Activated T-cell treated with anti-CD3 and anti-CD28 coated beads, Interleukin-2, amount 50 U/mL, for 4 hours (primary cell): ENCODE results near the gene WNT5B. TPM values are rescaled to one million over a fixed set of nuclear protein-coding genes. Genes with fewer than 3 reads are reported as not detected.

Experiments used
- ATAC-seq, 2 donors: fragments of 200-7000 bp; cut with Tn5 transposase; one replicate each; pipeline ENCODE4 v1.10.0; 2021
- DNase-seq: peaks from one replicate; pipeline ENCODE4 v3.0.0-alpha.2; 2020
- H3K27me3 Mint-ChIP-seq: one replicate; pipeline ENCODE4 v1.8.0; 2021; ENCODE audit warnings: low read depth, mixed read lengths
- H3K36me3 Mint-ChIP-seq: one replicate; pipeline ENCODE4 v1.8.0; 2022; ENCODE audit warnings: mixed read lengths; ENCODE audit not compliant: insufficient read depth
- H3K4me1 Mint-ChIP-seq: one replicate; pipeline ENCODE4 v1.8.0; 2021; ENCODE audit warnings: low read depth, mixed read lengths
- H3K4me3 Mint-ChIP-seq: one replicate; pipeline ENCODE4 v1.8.0; 2021; ENCODE audit warnings: mild to moderate bottlenecking, moderate library complexity, mixed read lengths
- H3K9me3 Mint-ChIP-seq: one replicate; pipeline ENCODE4 v1.8.0; 2021; ENCODE audit warnings: mixed read lengths
- total RNA-seq, 3 donors: library from RNA; stranded (reverse); gene quantifications; one replicate each; pipeline ENCODE4 v1.2.1, GENCODE V29; 2021

Gene WNT5B
- total RNA-seq, 3 donors from 2014 or later = 0.13 TPM; not detected in 2

GRCh38 chr12:1608713-1609119, 20.3 kb upstream of the WNT5B start:
- ATAC-seq = no peak
- Mint-ChIP-seq H3K36me3 (no peaks in the 10 kb centered on the region), H3K27me3 (peaks cover 1% of the 10 kb centered on the region), H3K4me3 (no peak overlapping the region), H3K4me1 (peaks cover 16% of the 10 kb centered on the region), H3K9me3 (no peaks in the 10 kb centered on the region)
- DNase-seq = no peak

- H3K27me3 Mint-ChIP-seq = peaks cover 1% of the 10 kb centered on the region
- no peak for ATAC-seq
- peaks cover 10% of the 10 kb centered on the region for H3K4me1 Mint-ChIP-seq
- no peak overlapping the region for H3K4me3 Mint-ChIP-seq
- DNase-seq = no peak
- H3K9me3 Mint-ChIP-seq = no peaks in the 10 kb centered on the region
- no peaks in the 10 kb centered on the region for H3K36me3 Mint-ChIP-seq
Measured at GRCh38 chr12:1610072-1610643, 18.9 kb upstream of the WNT5B start.

- no peak for ATAC-seq
- H3K27me3 Mint-ChIP-seq = peaks cover 1% of the 10 kb centered on the region
- no peaks in the 10 kb centered on the region for H3K36me3 Mint-ChIP-seq
- no peak overlapping the region for H3K4me3 Mint-ChIP-seq
- peaks cover 7% of the 10 kb centered on the region for H3K4me1 Mint-ChIP-seq
- H3K9me3 Mint-ChIP-seq = no peaks in the 10 kb centered on the region
- no peak for DNase-seq
Measured at GRCh38 chr12:1611803-1612572, 17.0 kb upstream of the WNT5B start.

GRCh38 chr12:1613860-1614259, 15.2 kb upstream of the WNT5B start:
- no peak for DNase-seq
- Mint-ChIP-seq H3K9me3 (no peaks in the 10 kb centered on the region), H3K27me3 (peaks cover 4% of the 10 kb centered on the region), H3K36me3 (no peaks in the 10 kb centered on the region), H3K4me1 (peaks cover 7% of the 10 kb centered on the region), H3K4me3 (no peak overlapping the region)
- no peak for ATAC-seq

- Mint-ChIP-seq H3K4me3 (no peak overlapping the region), H3K36me3 (no peaks in the 10 kb centered on the region), H3K4me1 (peaks cover 7% of the 10 kb centered on the region), H3K9me3 (no peaks in the 10 kb centered on the region), H3K27me3 (peaks cover 4% of the 10 kb centered on the region)
- no peak for DNase-seq
- no peak for ATAC-seq
Measured at GRCh38 chr12:1614360-1614759, 14.7 kb upstream of the WNT5B start.

GRCh38 chr12:1616233-1617066, 12.6 kb upstream of the WNT5B start:
- Mint-ChIP-seq H3K4me3 (no peak overlapping the region), H3K36me3 (no peaks in the 10 kb centered on the region), H3K27me3 (peaks cover 7% of the 10 kb centered on the region), H3K4me1 (peaks cover 9% of the 10 kb centered on the region), H3K9me3 (no peaks in the 10 kb centered on the region)
- ATAC-seq = no peak
- DNase-seq = no peak

GRCh38 chr12:1618489-1618888, 10.5 kb upstream of the WNT5B start:
- Mint-ChIP-seq H3K27me3 (peaks cover 14% of the 10 kb centered on the region), H3K4me3 (no peak overlapping the region), H3K4me1 (peaks cover 9% of the 10 kb centered on the region), H3K36me3 (no peaks in the 10 kb centered on the region), H3K9me3 (no peaks in the 10 kb centered on the region)
- ATAC-seq = no peak
- no peak for DNase-seq

GRCh38 chr12:1619159-1619558, 9.9 kb upstream of the WNT5B start:
- peaks cover 14% of the 10 kb centered on the region for H3K27me3 Mint-ChIP-seq
- H3K36me3 Mint-ChIP-seq = no peaks in the 10 kb centered on the region
- no peaks in the 10 kb centered on the region for H3K9me3 Mint-ChIP-seq
- H3K4me3 Mint-ChIP-seq = no peak overlapping the region
- DNase-seq = no peak
- ATAC-seq = no peak
- H3K4me1 Mint-ChIP-seq = peaks cover 9% of the 10 kb centered on the region

GRCh38 chr12:1619587-1619986, 9.4 kb upstream of the WNT5B start:
- no peak for DNase-seq
- no peak for ATAC-seq
- H3K4me1 Mint-ChIP-seq = peaks cover 9% of the 10 kb centered on the region
- H3K9me3 Mint-ChIP-seq = no peaks in the 10 kb centered on the region
- H3K36me3 Mint-ChIP-seq = no peaks in the 10 kb centered on the region
- H3K27me3 Mint-ChIP-seq = peaks cover 14% of the 10 kb centered on the region
- H3K4me3 Mint-ChIP-seq = no peak overlapping the region

- no peak overlapping the region for H3K4me3 Mint-ChIP-seq
- peaks cover 18% of the 10 kb centered on the region for H3K27me3 Mint-ChIP-seq
- no peaks in the 10 kb centered on the region for H3K36me3 Mint-ChIP-seq
- no peak for DNase-seq
- H3K9me3 Mint-ChIP-seq = no peaks in the 10 kb centered on the region
- H3K4me1 Mint-ChIP-seq = peaks cover 9% of the 10 kb centered on the region
- no peak for ATAC-seq
Measured at GRCh38 chr12:1620092-1620491, 8.9 kb upstream of the WNT5B start.

GRCh38 chr12:1622406-1622805, 6.6 kb upstream of the WNT5B start:
- Mint-ChIP-seq H3K4me3 (no peak overlapping the region), H3K27me3 (peaks cover 21% of the 10 kb centered on the region)
- DNase-seq = no peak

GRCh38 chr12:1629338-1630132, 504 bp downstream of the WNT5B start:
- Mint-ChIP-seq H3K27me3 (peaks cover 60% of the 10 kb centered on the region), H3K36me3 (no peaks in the 10 kb centered on the region), H3K9me3 (no peaks in the 10 kb centered on the region), H3K4me1 (peaks cover 15% of the 10 kb centered on the region), H3K4me3 (peak overlapping the region; percentile 66)
- DNase-seq = no peak
- ATAC-seq = peak; percentile 7 to 25

More at GRCh38 chr12:1622406-1622805, 6.6 kb upstream of the WNT5B start:
- H3K4me1 Mint-ChIP-seq = peaks cover 2% of the 10 kb centered on the region
- H3K9me3 Mint-ChIP-seq = no peaks in the 10 kb centered on the region
- no peak for ATAC-seq
- no peaks in the 10 kb centered on the region for H3K36me3 Mint-ChIP-seq

GRCh38 chr12:1630133-1630826, 1.2 kb downstream of the WNT5B start:
- Mint-ChIP-seq H3K36me3 (no peaks in the 10 kb centered on the region), H3K9me3 (no peaks in the 10 kb centered on the region), H3K4me1 (peaks cover 15% of the 10 kb centered on the region), H3K27me3 (peaks cover 62% of the 10 kb centered on the region), H3K4me3 (peak overlapping the region; percentile 48)
- DNase-seq (no peak), ATAC-seq (peak; percentile 69 to 75)
